NCI-H1105 (cell line): ENCODE data around the gene ANAPC1.
"Not testable (repeated sequence)": the region's sequence is repeated elsewhere in the genome, so short reads cannot be mapped to it uniquely, and the experiment has no call there.

Experiments used
- DNase-seq: peaks from one replicate; lab custom pipeline; 2025; lab: John Stamatoyannopoulos, UW

Gene ANAPC1

GRCh38 chr2:111735838-111736721 is 147.9 kb downstream of the ANAPC1 start:
- DNase-seq = not testable (repeated sequence)

- DNase-seq = not testable (repeated sequence)
Measured at GRCh38 chr2:111735420-111735819, 148.6 kb downstream of the ANAPC1 start.

- not testable (repeated sequence) for DNase-seq
Measured at GRCh38 chr2:111729812-111730458, 154.1 kb downstream of the ANAPC1 start.

- DNase-seq = not testable (repeated sequence)
Measured at GRCh38 chr2:111727611-111728110, 156.3 kb downstream of the ANAPC1 start.

- DNase-seq = not testable (repeated sequence)
Measured at GRCh38 chr2:111725742-111726141, 158.3 kb downstream of the ANAPC1 start.

- DNase-seq = not testable (repeated sequence)
Measured at GRCh38 chr2:111719610-111720009, 164.4 kb downstream of the ANAPC1 start.
